HG03342 (cell line): ENCODE measurements around the gene CYP4F8.
"Not testable (repeated sequence)": the region's sequence is repeated elsewhere in the genome, so short reads cannot be mapped to it uniquely, and the experiment has no call there.

Experiments
- ATAC-seq: cut with Tn5 transposase; IDR thresholded peaks from one replicate; pipeline ENCODE4 v1.9.1; 2021; ENCODE audit warnings: mild to moderate bottlenecking, moderate library complexity; ENCODE audit not compliant: unreplicated experiment

The CYP4F8 gene

GRCh38 chr19:15614507-15615379 is at the start of gene CYP4F8:
TSS of gene CYP4F8 (plus strand) at chr19:15615218. CDS start at chr19:15615617, 399 bp downstream.
- no peak for ATAC-seq

- no peak for ATAC-seq
These were observed 44.6 kb upstream of the CYP4F8 start for GRCh38 chr19:15570420-15570819.

GRCh38 chr19:15575406-15575805 is 39.6 kb upstream of the CYP4F8 start:
- ATAC-seq: no peak

- no peak for ATAC-seq
These were observed 38.4 kb upstream of the CYP4F8 start for GRCh38 chr19:15576526-15577156.

- ATAC-seq: no peak
These were observed 37.7 kb upstream of the CYP4F8 start for GRCh38 chr19:15577184-15577771.

- no peak for ATAC-seq
These were observed 31.7 kb upstream of the CYP4F8 start for GRCh38 chr19:15583346-15583745.

- no peak for ATAC-seq
These were observed 30.9 kb upstream of the CYP4F8 start for GRCh38 chr19:15584095-15584494.

GRCh38 chr19:15584541-15585115 is 30.4 kb upstream of the CYP4F8 start:
- no peak for ATAC-seq

- no peak for ATAC-seq
These were observed 27.4 kb upstream of the CYP4F8 start for GRCh38 chr19:15587663-15588062.

- ATAC-seq: no peak
These were observed 26.8 kb upstream of the CYP4F8 start for GRCh38 chr19:15588265-15588664.

GRCh38 chr19:15589760-15590451 is 25.1 kb upstream of the CYP4F8 start:
- ATAC-seq: no peak

GRCh38 chr19:15591796-15592195 is 23.2 kb upstream of the CYP4F8 start:
- no peak for ATAC-seq

GRCh38 chr19:15592506-15592905 is 22.5 kb upstream of the CYP4F8 start:
- not testable (repeated sequence) for ATAC-seq

- not testable (repeated sequence) for ATAC-seq
These were observed 21.3 kb upstream of the CYP4F8 start for GRCh38 chr19:15593766-15594165.

GRCh38 chr19:15595069-15595468 is 19.9 kb upstream of the CYP4F8 start:
- no peak for ATAC-seq

GRCh38 chr19:15607978-15608925 is 6.8 kb upstream of the CYP4F8 start:
- not testable (repeated sequence) for ATAC-seq

- ATAC-seq: no peak
These were observed 5.8 kb upstream of the CYP4F8 start for GRCh38 chr19:15609261-15609660.

GRCh38 chr19:15612342-15612741 is 2.7 kb upstream of the CYP4F8 start:
- ATAC-seq: no peak

- ATAC-seq: no peak
These were observed 1.7 kb upstream of the CYP4F8 start for GRCh38 chr19:15613338-15613737.

GRCh38 chr19:15615526-15615925 is 508 bp downstream of the CYP4F8 start:
- no peak for ATAC-seq
